GM21619 (cell line): Measurements from ENCODE around the gene MSH2.
"Not testable (repeated sequence)": the region's sequence is repeated elsewhere in the genome, so short reads cannot be mapped to it uniquely, and the experiment has no call there.

Experiments used
- ATAC-seq: cut with Tn5 transposase; IDR thresholded peaks from one replicate; pipeline ENCODE4 v1.9.1; 2021; ENCODE audit not compliant: unreplicated experiment

Gene MSH2

GRCh38 chr2:47402805-47403608 is at the start of gene MSH2:
MSH2 (plus strand) TSS chr2:47403156; CDS start chr2:47403192, 36 bp downstream.
- peak; percentile 92 for ATAC-seq

DNA sequence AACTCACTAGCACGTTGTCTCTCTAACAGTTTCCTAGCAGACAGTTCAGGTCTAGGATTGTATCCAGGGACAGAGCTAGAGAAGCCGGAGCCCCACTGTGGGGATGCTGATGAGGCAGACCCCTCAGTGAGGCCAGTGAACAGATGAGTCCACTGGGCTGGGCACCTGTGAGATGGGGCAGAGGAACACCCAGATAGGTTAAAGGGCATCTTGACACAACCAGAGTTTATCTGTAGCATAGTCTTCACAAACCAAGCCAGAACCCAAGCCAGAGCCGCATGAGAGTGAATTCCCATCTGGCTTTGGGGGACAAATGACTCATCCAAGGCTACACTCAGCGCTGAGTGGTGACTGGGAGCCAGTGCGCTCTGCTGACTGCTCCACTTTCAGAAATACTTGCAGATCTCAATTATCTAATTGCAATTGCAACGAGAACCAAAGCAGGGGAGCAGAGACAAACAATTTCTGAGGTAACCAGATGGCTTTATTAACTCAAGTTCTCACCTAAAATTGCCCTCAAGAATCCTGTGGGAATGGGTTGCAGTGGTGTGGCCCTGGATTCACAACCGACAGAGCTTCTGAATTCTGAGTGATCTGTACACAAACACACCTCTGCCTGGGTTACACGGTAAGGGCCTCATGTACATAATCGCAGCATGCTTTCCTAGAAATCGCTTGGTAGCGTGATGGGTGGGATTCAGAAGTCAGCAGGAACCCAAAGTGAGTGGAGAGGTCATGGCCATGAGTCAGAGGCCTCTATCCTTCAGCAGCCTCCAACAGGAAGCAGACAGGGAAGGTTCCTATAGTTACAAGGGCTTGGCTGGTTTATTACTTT is 48.7 kb upstream of the MSH2 start:
- no peak for ATAC-seq

GRCh38 chr2:47354848-47355204 is 48.1 kb upstream of the MSH2 start:
- ATAC-seq = no peak

GRCh38 chr2:47357483-47357882 is 45.5 kb upstream of the MSH2 start:
- no peak for ATAC-seq

GRCh38 chr2:47359375-47359868 is 43.5 kb upstream of the MSH2 start:
- no peak for ATAC-seq

DNA sequence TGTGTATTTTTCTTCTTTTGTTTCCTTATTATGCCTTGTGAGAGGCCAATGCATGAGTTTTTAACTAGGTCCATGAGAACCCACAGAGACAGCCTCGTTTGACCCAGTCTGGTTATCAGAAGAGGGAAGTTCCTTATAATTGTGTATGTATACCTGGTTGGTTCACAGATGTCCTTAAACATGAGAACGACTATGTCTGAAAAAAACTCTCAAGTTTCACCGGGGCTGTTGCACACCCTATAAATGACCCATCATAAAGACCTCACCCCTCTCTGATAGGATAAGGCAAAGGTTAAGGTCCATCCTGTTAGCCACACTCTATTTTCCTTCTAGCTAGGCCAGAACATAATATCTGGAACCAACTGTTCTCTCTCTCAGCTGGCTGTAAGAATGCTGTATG is 42.7 kb upstream of the MSH2 start:
- ATAC-seq = no peak

DNA sequence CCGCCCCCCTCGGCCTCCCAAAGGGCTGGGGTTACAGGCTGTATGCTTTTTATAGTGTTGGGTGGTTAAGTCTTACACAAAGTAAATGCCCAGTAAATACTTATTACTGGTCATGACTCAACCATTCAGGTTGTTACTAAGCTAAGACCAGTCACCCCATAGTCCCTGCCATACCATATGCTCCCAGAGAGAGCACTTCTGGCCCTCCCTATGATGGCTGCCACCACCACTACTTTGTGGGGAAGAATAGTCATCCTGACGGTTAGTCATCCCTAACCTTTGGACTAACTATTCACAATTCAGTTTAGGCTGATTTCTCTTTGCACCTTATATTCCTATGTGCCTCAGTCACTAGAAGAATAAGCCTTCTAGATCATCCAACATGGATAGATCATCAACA is 42.0 kb upstream of the MSH2 start:
- no peak for ATAC-seq

GRCh38 chr2:47361505-47362229 is 41.3 kb upstream of the MSH2 start:
- ATAC-seq = not testable (repeated sequence)

DNA sequence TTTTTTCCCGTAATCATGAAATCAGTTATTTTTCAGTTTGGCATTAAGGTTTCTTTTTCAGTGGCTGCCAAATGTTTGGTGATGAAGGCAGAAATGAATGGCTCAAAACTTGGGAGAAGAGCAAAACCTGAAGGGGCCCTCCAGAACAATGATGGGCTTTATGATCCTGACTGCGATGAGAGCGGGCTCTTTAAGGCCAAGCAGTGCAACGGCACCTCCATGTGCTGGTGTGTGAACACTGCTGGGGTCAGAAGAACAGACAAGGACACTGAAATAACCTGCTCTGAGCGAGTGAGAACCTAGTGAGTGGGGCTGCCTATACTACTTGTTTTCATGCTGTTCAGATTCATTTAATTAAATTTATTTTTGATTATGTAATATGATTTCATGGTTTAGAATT is 29.2 kb upstream of the MSH2 start:
- no peak for ATAC-seq

DNA sequence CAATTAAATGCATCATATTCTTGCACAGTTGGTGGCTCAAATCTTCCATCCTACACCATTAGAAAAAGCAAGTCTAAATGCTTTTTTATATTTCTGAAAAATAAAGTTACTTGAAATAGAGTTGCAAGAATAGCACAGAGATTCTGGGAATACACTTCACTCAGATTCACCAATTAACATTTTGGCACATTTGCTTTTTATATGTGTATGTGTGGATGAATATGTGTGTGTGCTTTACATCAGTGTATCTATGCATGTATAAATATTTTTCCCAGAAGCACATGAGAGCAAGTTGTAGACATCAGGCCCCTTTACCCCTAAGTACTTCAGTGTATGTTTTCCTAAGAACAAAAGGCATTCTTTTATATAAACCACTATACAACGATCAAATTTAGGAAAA is 27.6 kb upstream of the MSH2 start:
- ATAC-seq = no peak

GRCh38 chr2:47379384-47379783 is 23.6 kb upstream of the MSH2 start:
- no peak for ATAC-seq

DNA sequence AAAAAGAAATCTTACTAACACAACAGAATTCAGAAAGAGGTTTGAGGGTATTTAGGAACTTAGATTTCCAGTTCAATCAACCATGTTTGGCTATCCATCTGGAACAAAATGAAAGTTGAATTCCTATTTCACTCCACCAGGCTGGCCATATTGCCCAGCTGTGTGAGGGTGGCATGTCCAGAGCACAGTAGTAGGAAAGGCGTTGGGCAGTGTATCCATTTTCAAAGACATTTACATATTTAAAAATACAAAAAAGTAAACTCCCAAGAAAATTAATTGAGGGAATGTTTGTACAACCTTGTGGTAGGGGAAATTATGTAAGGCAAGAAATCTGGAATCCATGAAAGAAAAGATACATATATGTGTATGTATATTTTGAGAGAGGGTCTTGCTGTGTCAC is 21.5 kb upstream of the MSH2 start:
- no peak for ATAC-seq

- ATAC-seq = no peak
Observed at GRCh38 chr2:47386551-47386950, 16.4 kb upstream of the MSH2 start.

DNA sequence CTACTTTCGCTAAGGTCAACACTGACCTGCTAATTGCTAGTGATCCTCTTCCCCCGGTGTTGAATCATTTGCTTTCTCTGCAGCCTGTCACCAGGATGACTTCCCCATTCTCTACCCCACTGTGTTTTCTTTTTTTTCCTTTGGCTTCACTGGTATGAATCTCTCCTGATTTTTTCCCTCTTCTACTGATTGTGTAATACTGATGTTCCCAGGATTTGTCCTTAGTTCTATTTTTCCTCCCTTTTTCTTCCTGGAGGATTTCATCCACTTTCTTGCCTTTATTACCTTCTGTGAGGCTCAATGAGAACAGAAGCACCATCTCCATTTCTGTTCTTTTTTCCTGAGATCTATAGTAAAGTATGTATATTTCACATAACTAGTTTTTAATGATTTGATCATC is 14.1 kb upstream of the MSH2 start:
- ATAC-seq = no peak

GRCh38 chr2:47389692-47390091 is 13.3 kb upstream of the MSH2 start:
- no peak for ATAC-seq

DNA sequence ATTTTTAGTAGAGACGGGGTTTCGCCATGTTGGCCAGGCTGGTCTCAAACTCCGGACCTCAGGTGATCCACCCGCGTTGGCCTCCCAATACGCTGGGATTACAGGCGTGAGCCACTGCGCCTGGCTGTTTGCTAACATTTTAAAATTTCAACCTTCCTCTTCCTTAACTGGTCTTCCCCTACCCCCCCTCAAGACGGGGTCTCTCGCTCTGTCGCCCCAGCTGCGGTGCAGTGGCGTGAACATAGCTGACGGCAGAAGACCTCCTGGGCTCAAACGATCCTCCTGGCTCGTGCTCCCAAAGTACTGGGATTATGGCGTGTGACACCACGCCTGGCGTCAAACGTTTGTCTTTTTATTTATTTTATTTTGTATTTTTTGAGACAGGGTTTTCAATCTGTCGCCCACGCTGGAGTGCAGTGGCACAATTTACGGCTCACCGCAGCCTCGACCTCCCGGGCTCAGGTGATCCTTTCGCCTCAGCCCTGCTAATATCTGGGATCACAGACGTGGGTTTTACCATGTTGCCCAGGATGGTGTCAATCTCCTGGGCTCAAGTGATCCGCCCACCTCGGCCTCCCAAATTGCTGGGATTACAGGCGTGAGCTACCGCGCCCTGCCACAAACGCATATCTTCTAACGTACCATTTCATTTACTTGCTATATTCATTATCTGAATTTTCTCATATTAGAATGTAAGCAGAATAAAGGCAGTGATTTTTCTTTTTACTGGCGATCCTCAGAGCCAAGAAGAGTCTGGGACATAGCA is 984 bp upstream of the MSH2 start:
- no peak for ATAC-seq

GRCh38 chr2:47402555-47402804 is 476 bp upstream of the MSH2 start:
- no peak for ATAC-seq

DNA sequence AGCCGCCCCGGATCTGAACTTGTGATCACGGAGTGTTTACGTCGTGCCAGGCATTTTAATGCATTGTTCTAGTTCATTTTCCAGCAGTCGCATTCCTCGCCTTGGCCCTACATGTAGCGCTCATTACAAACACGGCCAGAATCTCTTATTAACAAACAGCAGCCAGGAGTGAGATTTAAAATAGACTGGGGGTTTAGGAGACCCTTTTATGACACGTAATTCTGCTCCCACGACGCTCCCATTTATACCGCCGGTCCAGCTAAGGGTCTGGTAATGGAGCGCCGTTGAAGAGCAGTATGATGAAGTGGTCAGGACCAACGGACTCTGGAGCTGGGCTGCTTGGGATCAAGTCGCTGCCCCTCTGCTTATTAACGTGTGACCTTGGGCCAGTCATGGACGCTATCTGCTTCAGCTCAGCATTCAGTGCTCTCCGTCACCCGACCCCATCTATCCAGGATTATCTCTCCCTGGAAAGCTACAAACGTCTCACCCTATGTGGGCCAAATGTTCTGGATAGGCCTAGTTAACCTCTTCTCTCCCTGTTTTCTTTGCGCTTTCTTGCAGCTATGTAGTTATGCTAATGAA is 745 bp downstream of the MSH2 start:
- ATAC-seq = no peak

DNA sequence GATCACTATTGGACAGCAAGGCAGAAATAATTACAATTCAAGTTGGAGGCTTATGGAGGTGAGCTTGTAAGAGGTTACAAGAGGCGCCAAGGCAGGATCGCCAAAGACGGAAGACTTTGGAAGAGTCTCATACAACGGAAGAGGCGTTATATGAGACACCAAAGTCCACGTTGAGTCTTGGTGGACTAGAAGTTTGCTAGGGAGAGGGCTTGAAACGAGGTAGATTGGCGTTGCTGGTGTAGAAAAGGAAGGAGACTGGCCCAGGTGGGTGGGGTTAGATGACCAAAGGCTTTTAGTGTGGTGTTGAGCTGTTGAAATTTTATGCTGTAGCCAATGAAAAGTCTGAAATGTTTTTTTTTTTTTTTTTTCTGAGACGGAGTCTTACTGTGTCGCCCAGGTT is 1.4 kb downstream of the MSH2 start:
- ATAC-seq = no peak

DNA sequence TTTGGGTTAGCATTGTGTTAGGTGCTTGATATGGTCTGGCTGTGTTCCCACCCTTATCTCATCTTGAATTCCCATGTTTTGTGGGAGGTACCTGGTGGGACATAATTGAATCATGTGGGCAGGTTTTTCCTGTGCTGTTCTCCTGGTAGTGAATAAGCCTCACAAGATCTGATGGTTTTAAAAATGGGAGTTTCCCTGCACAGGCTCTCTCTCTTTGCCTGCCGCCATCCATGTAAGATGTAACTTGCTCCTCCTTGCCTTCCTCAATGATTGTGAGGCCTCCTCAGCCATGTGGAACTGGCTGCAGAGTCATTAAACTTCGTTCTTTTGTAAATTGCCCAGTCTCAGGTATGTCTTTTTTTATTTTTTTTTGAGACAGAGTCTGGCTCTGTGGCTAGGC is 2.8 kb downstream of the MSH2 start:
- ATAC-seq = no peak
